Mucosa of rectum (tissue), 2 donors: ENCODE measurements around the gene NEIL1.

Experiments
- H3K27ac ChIP-seq, 2 donors: one replicate each; pipeline ENCODE4 v1.7.0; 2013; ENCODE audit warnings: inconsistent platforms in 2 of 2, low read depth in 2 of 2, low read length in 2 of 2
- H3K27me3 ChIP-seq, 2 donors: one replicate each; pipeline ENCODE4 v1.7.0; 2013; ENCODE audit warnings: low read length in 2 of 2; ENCODE audit not compliant: control insufficient read depth in 2 of 2, insufficient read depth in 2 of 2
- H3K36me3 ChIP-seq, 2 donors: one replicate each; pipeline ENCODE4 v1.7.0; 2013; ENCODE audit warnings: low read length in 2 of 2; ENCODE audit not compliant: control insufficient read depth in 2 of 2, insufficient read depth in 2 of 2
- H3K4me1 ChIP-seq, 2 donors: one replicate each; pipeline ENCODE4 v1.7.0; 2013; ENCODE audit warnings: low read length in 2 of 2, mild to moderate bottlenecking in 1 of 2; ENCODE audit not compliant: control insufficient read depth in 2 of 2, insufficient read depth in 2 of 2
- H3K4me3 ChIP-seq, 2 donors: one replicate each; pipeline ENCODE4 v1.7.0; 2013; ENCODE audit warnings: low read length in 2 of 2
- H3K9ac ChIP-seq, 2 donors: one replicate each; pipeline ENCODE4 v1.7.0; 2013; ENCODE audit warnings: low read length in 2 of 2, low read depth in 1 of 2, mild to moderate bottlenecking in 1 of 2
- H3K9me3 ChIP-seq, 2 donors: one replicate each; pipeline ENCODE4 v1.7.0; 2013; ENCODE audit warnings: low read length in 2 of 2; ENCODE audit not compliant: control insufficient read depth in 2 of 2
- donor health status: healthy.
- donor health status: Normal muscosa, but diverticular disease.

Gene NEIL1

GRCh38 chr15:75362642-75363249 lies 15.9 kb downstream of the NEIL1 start:
- H3K27me3 ChIP-seq = no peaks in the 10 kb centered on the region
- H3K27ac ChIP-seq = no peak overlapping the region
- H3K9me3 ChIP-seq = no peaks in the 10 kb centered on the region
- peaks cover 50 to 74% of the 10 kb centered on the region in 2 donors for H3K36me3 ChIP-seq
- no peak overlapping the region for H3K4me3 ChIP-seq
- no peak overlapping the region for H3K9ac ChIP-seq
- H3K4me1 ChIP-seq = peaks cover 5 to 6% of the 10 kb centered on the region in 2 donors

- H3K9me3 ChIP-seq = no peaks in the 10 kb centered on the region
- H3K27ac ChIP-seq = no peak overlapping the region
- no peak overlapping the region for H3K4me3 ChIP-seq
- peaks cover 7 to 8% of the 10 kb centered on the region in 2 donors for H3K4me1 ChIP-seq
- H3K36me3 ChIP-seq = peaks cover 40 to 65% of the 10 kb centered on the region in 2 donors
- H3K27me3 ChIP-seq = no peaks in the 10 kb centered on the region
- no peak overlapping the region for H3K9ac ChIP-seq
Observed at GRCh38 chr15:75363786-75364185, 16.9 kb downstream of the NEIL1 start.

GRCh38 chr15:75364881-75365280 lies 18.0 kb downstream of the NEIL1 start:
- no peak overlapping the region for H3K4me3 ChIP-seq
- H3K4me1 ChIP-seq = peaks cover 18% of the 10 kb centered on the region in 2 donors
- no peak overlapping the region for H3K27ac ChIP-seq
- H3K9me3 ChIP-seq = no peaks in the 10 kb centered on the region
- H3K9ac ChIP-seq = no peak overlapping the region
- peaks cover 30 to 59% of the 10 kb centered on the region in 2 donors for H3K36me3 ChIP-seq
- H3K27me3 ChIP-seq = no peaks in the 10 kb centered on the region

- Histone ChIP-seq H3K4me1 (peaks cover 18% of the 10 kb centered on the region in 2 donors), H3K36me3 (peaks cover 28 to 51% of the 10 kb centered on the region in 2 donors), H3K9me3 (no peaks in the 10 kb centered on the region), H3K9ac (no peak overlapping the region), H3K4me3 (no peak overlapping the region), H3K27me3 (no peaks in the 10 kb centered on the region), H3K27ac (no peak overlapping the region)
Observed at GRCh38 chr15:75366163-75366562, 19.3 kb downstream of the NEIL1 start.

- no peaks in the 10 kb centered on the region for H3K27me3 ChIP-seq
- H3K27ac ChIP-seq = no peak overlapping the region
- H3K9ac ChIP-seq = no peak overlapping the region
- H3K36me3 ChIP-seq = peaks cover 30 to 52% of the 10 kb centered on the region in 2 donors
- H3K9me3 ChIP-seq = no peaks in the 10 kb centered on the region
- H3K4me3 ChIP-seq = no peak overlapping the region
- H3K4me1 ChIP-seq = peaks cover 18% of the 10 kb centered on the region in 2 donors
Observed at GRCh38 chr15:75367006-75367405, 20.2 kb downstream of the NEIL1 start.

- Histone ChIP-seq H3K9ac (peak overlapping the region in 1 of 2 donors; percentile 90), H3K27me3 (no peaks in the 10 kb centered on the region), H3K27ac (peak overlapping the region; percentile 99 to 100), H3K36me3 (peaks cover 30 to 52% of the 10 kb centered on the region in 2 donors), H3K4me1 (peaks cover 18% of the 10 kb centered on the region in 2 donors), H3K4me3 (peak overlapping the region; percentile 90 to 91), H3K9me3 (no peaks in the 10 kb centered on the region)
Observed at GRCh38 chr15:75367406-75367912, 20.6 kb downstream of the NEIL1 start.

- H3K27me3 ChIP-seq = no peaks in the 10 kb centered on the region
- peak within 1 kb of the TSS; percentile 90 to 91 for H3K4me3 ChIP-seq
- H3K36me3 ChIP-seq = peaks cover 33 to 53% of the 10 kb centered on the region in 2 donors
- H3K9ac ChIP-seq = peak within 1 kb of the TSS; percentile 90 to 96
- H3K27ac ChIP-seq = peak within 1 kb of the TSS; percentile 99 to 100
- no peaks in the 10 kb centered on the region for H3K9me3 ChIP-seq
- H3K4me1 ChIP-seq = peaks cover 18% of the 10 kb centered on the region in 2 donors
Observed at GRCh38 chr15:75367913-75368688, 21.3 kb downstream of the NEIL1 start, which contains the start of gene MAN2C1. TSS of gene MAN2C1 (minus strand) at chr15:75368607. CDS start at chr15:75368583, 24 bp downstream.

GRCh38 chr15:75368689-75369239 lies 21.9 kb downstream of the NEIL1 start:
- Histone ChIP-seq H3K4me3 (peak overlapping the region; percentile 90 to 91), H3K27ac (peak overlapping the region; percentile 99 to 100), H3K9ac (peak overlapping the region; percentile 90 to 96), H3K4me1 (peaks cover 18% of the 10 kb centered on the region in 2 donors), H3K9me3 (no peaks in the 10 kb centered on the region), H3K36me3 (peaks cover 34 to 57% of the 10 kb centered on the region in 2 donors), H3K27me3 (no peaks in the 10 kb centered on the region)

GRCh38 chr15:75369897-75370581 lies 23.2 kb downstream of the NEIL1 start:
- Histone ChIP-seq H3K4me3 (peak overlapping the region; percentile 90 to 91), H3K27me3 (no peaks in the 10 kb centered on the region), H3K9me3 (no peaks in the 10 kb centered on the region), H3K9ac (peak overlapping the region in 1 of 2 donors; percentile 96), H3K27ac (peak overlapping the region; percentile 9 to 100), H3K36me3 (peaks cover 36 to 58% of the 10 kb centered on the region in 2 donors), H3K4me1 (peaks cover 18% of the 10 kb centered on the region in 2 donors)
